ENCODE measurements around the gene GTPBP1. TPM values are rescaled to one million over a fixed set of nuclear protein-coding genes. Genes with fewer than 3 reads are reported as not detected.

The GTPBP1 gene
- polyA plus RNA-seq (2012; ENCODE audit: missing spikeins): 34.4 TPM

GRCh38 chr22:38705235-38706100, at the start of gene GTPBP1:
Gene GTPBP1 (plus strand): TSS chr22:38705944. CDS start chr22:38705956, 12 bp downstream.
- DNase-seq (ENCODE audit: insufficient read length) (peak; percentile 81), FAIRE-seq (peak; percentile 99)
- TF ChIP-seq TAF1 (IDR thresholded peaks at IDR 0.05; ENCODE audit: borderline replicate concordance, low read depth, low read length) (peak; percentile 90), POLR2AphosphoS5 (IDR thresholded peaks at IDR 0.05; ENCODE audit: low read depth, low read length) (peak; percentile 68), POLR2A (IDR thresholded peaks at IDR 0.05; ENCODE audit: low read depth, low read length) (peak; percentile 86)

DNA sequence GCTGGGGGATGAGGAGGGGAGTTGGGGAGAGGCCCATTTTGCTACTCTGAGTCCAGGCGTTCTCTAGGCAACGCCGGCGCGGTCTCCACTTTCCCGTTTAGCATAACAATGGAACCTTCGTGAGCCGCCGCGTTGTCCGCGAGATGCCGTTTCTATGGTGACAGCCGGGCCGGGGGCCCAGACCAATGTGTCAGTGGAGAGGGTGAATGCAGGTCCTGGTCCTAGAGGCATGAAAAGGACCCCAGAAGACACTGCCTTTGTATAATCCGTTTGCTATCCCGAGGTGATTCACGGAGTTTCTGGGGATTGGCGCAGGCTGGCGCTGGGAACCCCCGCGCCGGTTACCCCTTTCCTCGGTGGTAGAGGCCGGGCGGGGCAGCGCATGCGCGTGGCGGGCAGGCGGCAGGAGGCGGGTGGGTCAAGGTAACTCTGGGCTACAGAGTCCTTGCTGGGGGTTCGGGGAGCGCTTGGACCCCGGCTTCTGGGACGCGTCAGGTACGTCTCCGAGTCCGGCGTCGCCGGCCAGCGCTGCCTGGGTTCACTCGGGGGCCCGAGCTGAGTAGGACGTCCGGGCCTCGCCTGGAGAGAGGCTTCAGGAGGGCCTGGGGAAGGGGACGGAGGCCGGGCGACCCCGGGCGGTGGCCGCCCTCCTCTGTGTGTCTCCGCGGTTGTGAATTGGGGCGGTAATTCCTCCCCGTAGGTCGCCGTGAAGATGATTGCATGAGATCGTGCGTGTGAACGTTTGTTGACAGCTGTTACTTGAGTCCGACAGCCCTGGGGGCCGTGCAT, 49.3 kb upstream of the GTPBP1 start, which contains the start of the genes CBY1 and FAM227A:
Gene CBY1 (plus strand): TSS at position 383 of the 789 bp plus-strand sequence. CDS start 11,417 bp downstream, outside the sequence.
Gene FAM227A (minus strand): TSS at position 137 of the 789 bp plus-strand sequence. CDS start 6,224 bp downstream, outside the sequence.
- TF ChIP-seq TAF1 (IDR thresholded peaks at IDR 0.05; ENCODE audit: borderline replicate concordance, low read depth, low read length) (no peak), POLR2AphosphoS5 (IDR thresholded peaks at IDR 0.05; ENCODE audit: low read depth, low read length) (peak; percentile 44; the same call in 1 of the 2 replicates), POLR2A (IDR thresholded peaks at IDR 0.05; ENCODE audit: low read depth, low read length) (peak; percentile 31; the same call in 1 of the 2 replicates)
- DNase-seq (ENCODE audit: insufficient read length): peak; percentile 96
- peak; percentile 97 for FAIRE-seq

DNA sequence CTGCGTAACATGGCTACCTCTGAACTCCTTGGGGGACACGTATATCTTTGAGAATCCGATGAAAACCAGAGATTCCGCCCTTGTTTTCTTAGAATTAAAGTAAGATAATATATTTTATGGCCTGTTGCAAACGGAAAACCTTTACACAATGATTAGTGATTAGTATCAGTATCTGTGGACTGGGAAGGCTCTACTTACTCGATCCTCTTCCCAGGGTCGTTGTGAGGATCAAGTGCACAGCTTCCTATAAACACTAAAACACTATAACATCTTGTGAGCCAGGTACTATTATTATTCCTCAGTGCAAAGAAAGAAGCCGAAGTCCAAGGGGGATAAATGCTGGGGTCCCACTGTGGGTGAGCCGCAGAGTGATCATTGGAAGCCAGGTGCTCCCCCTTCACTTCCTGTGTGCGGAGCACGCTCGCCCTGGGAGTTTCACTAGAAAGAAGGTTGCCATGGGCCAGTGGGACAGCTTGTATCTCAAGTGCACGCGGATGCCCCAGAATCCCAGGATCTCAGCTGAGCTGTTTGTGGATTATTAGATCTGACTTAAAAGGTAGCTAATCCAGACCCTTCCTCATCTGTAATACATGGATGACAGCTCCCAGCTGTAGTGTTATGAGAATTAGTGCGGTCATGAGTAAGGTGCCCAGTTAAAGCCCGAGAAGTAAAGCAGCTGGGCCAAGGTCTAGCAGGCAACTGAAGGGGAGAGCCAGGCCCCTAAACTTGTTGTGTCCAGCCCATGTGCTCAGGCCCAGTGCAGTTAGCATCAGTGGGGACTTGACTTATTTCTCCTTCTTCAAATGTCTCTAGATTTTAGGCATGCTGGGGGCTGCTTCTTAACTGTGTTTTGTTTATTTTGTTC, 48.5 kb upstream of the GTPBP1 start:
- TF ChIP-seq POLR2AphosphoS5 (IDR thresholded peaks at IDR 0.05; ENCODE audit: low read depth, low read length) (no peak), POLR2A (IDR thresholded peaks at IDR 0.05; ENCODE audit: low read depth, low read length) (0 out of 2 replicates have a peak, but pooled peaks have one; percentile 11), TAF1 (IDR thresholded peaks at IDR 0.05; ENCODE audit: borderline replicate concordance, low read depth, low read length) (peak; percentile 21; the same call in 1 of the 2 replicates)
- DNase-seq (ENCODE audit: insufficient read length) (peak; percentile 40), FAIRE-seq (peak; percentile 76)

DNA sequence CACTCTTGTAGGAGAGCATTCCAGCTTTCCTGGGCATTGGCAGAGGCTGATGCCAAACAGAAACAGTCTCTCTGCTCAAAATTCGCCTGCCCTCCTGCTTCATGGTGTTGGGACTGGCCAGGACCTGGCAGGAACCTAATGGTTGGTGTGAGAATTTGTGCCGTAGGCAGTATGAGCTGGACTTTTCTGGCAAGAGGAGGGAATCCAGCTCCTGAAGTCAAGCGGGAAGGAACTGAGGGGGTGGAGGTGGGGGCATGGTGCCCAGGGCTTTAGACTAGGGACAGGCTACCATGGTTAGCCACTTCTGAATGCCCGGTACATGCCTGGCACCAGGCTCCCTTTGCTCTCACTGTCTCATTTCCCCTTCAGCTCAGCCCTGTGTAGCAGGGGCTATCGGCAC, 30.9 kb upstream of the GTPBP1 start:
- DNase-seq (ENCODE audit: insufficient read length) (no peak), FAIRE-seq (no peak)
- no peak for TF ChIP-seq POLR2AphosphoS5 (IDR thresholded peaks at IDR 0.05; ENCODE audit: low read depth, low read length)
- no peak for TF ChIP-seq POLR2A (IDR thresholded peaks at IDR 0.05; ENCODE audit: low read depth, low read length)
- no peak for TF ChIP-seq TAF1 (IDR thresholded peaks at IDR 0.05; ENCODE audit: borderline replicate concordance, low read depth, low read length)

- FAIRE-seq: no peak
- no peak for TF ChIP-seq TAF1 (IDR thresholded peaks at IDR 0.05; ENCODE audit: borderline replicate concordance, low read depth, low read length)
These were observed 29.9 kb upstream of the GTPBP1 start for GRCh38 chr22:38675833-38676232.

GRCh38 chr22:38681582-38682335, 24.0 kb upstream of the GTPBP1 start, which contains the start of gene TOMM22:
Gene TOMM22 (plus strand): TSS chr22:38681957. CDS start chr22:38681979, 22 bp downstream.
- FAIRE-seq (peak; percentile 96), DNase-seq (ENCODE audit: insufficient read length) (peak; percentile 99)
- peak; percentile 93 for TF ChIP-seq TAF1 (IDR thresholded peaks at IDR 0.05; ENCODE audit: borderline replicate concordance, low read depth, low read length)
- TF ChIP-seq POLR2A (IDR thresholded peaks at IDR 0.05; ENCODE audit: low read depth, low read length): peak; percentile 96
- TF ChIP-seq POLR2AphosphoS5 (IDR thresholded peaks at IDR 0.05; ENCODE audit: low read depth, low read length): peak; percentile 95

More at GRCh38 chr22:38675833-38676232, 29.9 kb upstream of the GTPBP1 start:
- DNase-seq (ENCODE audit: insufficient read length): no peak

DNA sequence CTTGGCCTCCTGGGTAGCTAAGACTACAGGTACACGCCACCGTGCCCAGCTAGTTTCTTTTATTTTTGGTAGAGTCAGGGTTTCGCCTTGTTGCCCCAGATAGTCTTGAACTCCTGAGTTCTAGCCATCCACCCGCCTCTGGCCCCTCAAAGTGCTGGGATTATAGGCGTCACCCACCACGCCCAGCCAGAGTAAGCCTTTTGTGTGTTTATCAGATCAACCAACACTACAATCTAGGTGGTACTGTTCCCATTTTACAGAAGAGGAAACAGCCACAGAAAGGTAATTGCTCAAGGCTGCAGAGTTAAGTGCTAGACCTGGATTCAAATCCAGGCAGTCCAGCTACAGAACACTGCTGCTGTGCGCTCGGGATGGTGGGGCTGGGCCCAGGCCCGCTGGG, 20.8 kb upstream of the GTPBP1 start:
- FAIRE-seq: no peak
- TF ChIP-seq POLR2A (IDR thresholded peaks at IDR 0.05; ENCODE audit: low read depth, low read length): 0 out of 2 replicates have a peak, but pooled peaks have one; percentile 31
- no peak for TF ChIP-seq POLR2AphosphoS5 (IDR thresholded peaks at IDR 0.05; ENCODE audit: low read depth, low read length)
- no peak for TF ChIP-seq TAF1 (IDR thresholded peaks at IDR 0.05; ENCODE audit: borderline replicate concordance, low read depth, low read length)
- no peak for DNase-seq (ENCODE audit: insufficient read length)

GRCh38 chr22:38685761-38686160, 20.0 kb upstream of the GTPBP1 start:
- DNase-seq (ENCODE audit: insufficient read length) (no peak), FAIRE-seq (no peak)
- 0 out of 2 replicates have a peak, but pooled peaks have one; percentile 16 for TF ChIP-seq POLR2AphosphoS5 (IDR thresholded peaks at IDR 0.05; ENCODE audit: low read depth, low read length)
- no peak for TF ChIP-seq POLR2A (IDR thresholded peaks at IDR 0.05; ENCODE audit: low read depth, low read length)
- no peak for TF ChIP-seq TAF1 (IDR thresholded peaks at IDR 0.05; ENCODE audit: borderline replicate concordance, low read depth, low read length)

DNA sequence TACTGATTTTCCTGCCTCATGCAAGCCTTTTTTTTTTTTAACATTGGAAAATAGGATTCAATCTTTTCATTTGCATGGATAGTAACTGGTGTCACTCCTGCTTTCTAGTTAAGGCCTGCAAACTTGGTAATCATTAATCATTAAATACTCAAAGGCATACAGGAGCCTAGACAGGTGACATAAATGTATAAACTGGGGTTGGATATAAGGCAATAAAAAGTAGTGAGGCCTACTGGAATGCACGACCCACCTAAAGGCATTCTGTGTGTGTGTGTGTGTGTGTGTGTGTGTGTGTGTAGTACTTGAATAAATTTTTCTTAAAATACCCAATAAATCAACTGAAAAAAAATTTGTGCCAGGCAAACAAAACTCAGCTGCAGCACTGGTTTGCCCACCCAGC, 16.1 kb upstream of the GTPBP1 start:
- FAIRE-seq (no peak), DNase-seq (ENCODE audit: insufficient read length) (no peak)
- no peak for TF ChIP-seq POLR2A (IDR thresholded peaks at IDR 0.05; ENCODE audit: low read depth, low read length)
- no peak for TF ChIP-seq TAF1 (IDR thresholded peaks at IDR 0.05; ENCODE audit: borderline replicate concordance, low read depth, low read length)
- TF ChIP-seq POLR2AphosphoS5 (IDR thresholded peaks at IDR 0.05; ENCODE audit: low read depth, low read length): no peak

DNA sequence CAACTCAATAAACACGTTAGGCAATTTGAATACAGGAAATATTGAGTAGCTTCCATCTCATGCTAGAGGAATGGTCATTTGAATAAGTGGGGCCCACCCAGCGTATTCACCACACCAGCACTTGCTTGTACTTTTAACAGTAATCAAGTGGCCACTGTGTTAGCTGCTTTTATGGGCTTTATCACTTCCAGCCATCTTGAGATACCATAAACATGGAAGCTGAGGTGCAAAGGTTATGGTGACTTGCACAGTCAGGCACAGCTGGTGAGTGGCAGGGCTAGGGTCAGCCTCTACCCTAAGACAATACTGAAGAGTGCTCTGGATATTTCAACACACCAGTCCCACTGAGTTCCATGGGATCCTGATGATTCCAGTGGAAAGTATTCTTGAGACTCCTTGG, 11.7 kb upstream of the GTPBP1 start:
- TF ChIP-seq POLR2AphosphoS5 (IDR thresholded peaks at IDR 0.05; ENCODE audit: low read depth, low read length) (no peak), TAF1 (IDR thresholded peaks at IDR 0.05; ENCODE audit: borderline replicate concordance, low read depth, low read length) (no peak), POLR2A (IDR thresholded peaks at IDR 0.05; ENCODE audit: low read depth, low read length) (no peak)
- DNase-seq (ENCODE audit: insufficient read length) (no peak), FAIRE-seq (no peak)

Measured in GM12892 (cell line).